Erythroblast (primary cell): ENCODE measurements around the gene MTHFD1.
A peak's percentile ranks its signal among the peaks of the same experiment; 100 is the strongest.
"Not testable (repeated sequence)": the region's sequence is repeated elsewhere in the genome, so short reads cannot be mapped to it uniquely, and the experiment has no call there.

Experiments
- DNase-seq, 2 experiments: peaks; one replicate each; lab custom pipeline; 2025; lab: John Stamatoyannopoulos, UW
- GATA1 ChIP-seq: IDR thresholded peaks from 2 replicates; pipeline ENCODE4 v1.6.1; 2011; ENCODE audit warnings: low read depth, mild to moderate bottlenecking, control low read depth, low read length, moderate library complexity
- POLR2A ChIP-seq: IDR thresholded peaks from 2 replicates; pipeline ENCODE4 v1.6.1; 2011; ENCODE audit warnings: mild to moderate bottlenecking, low read length

Gene MTHFD1

GRCh38 chr14:64391986-64392385 is 3.8 kb downstream of the MTHFD1 start:
- TF ChIP-seq POLR2A: no peak
- TF ChIP-seq GATA1: no peak
- peak in 1 of 2 experiments; percentile 8 for DNase-seq

GRCh38 chr14:64393189-64393726 is 5.1 kb downstream of the MTHFD1 start:
- not testable (repeated sequence) for DNase-seq

- TF ChIP-seq GATA1 (no peak), POLR2A (peak; percentile 40)
- peak; percentile 75 to 89 for DNase-seq
Observed at GRCh38 chr14:64394423-64394822, 6.3 kb downstream of the MTHFD1 start.

- TF ChIP-seq GATA1: no peak
- TF ChIP-seq POLR2A: peak; percentile 19
- DNase-seq: peak in 1 of 2 experiments; percentile 55
Observed at GRCh38 chr14:64394977-64395633, 7.0 kb downstream of the MTHFD1 start.

GRCh38 chr14:64400829-64401459 is 12.8 kb downstream of the MTHFD1 start:
- TF ChIP-seq GATA1 (no peak), POLR2A (no peak)
- no peak for DNase-seq

GRCh38 chr14:64401949-64402348 is 13.8 kb downstream of the MTHFD1 start:
- DNase-seq: no peak
- TF ChIP-seq GATA1 (no peak), POLR2A (no peak)

GRCh38 chr14:64405295-64405694 is 17.1 kb downstream of the MTHFD1 start:
- no peak for TF ChIP-seq GATA1
- TF ChIP-seq POLR2A: no peak
- DNase-seq: no peak

- TF ChIP-seq POLR2A (no peak), GATA1 (no peak)
- peak in 1 of 2 experiments; percentile 27 for DNase-seq
Observed at GRCh38 chr14:64407329-64407728, 19.2 kb downstream of the MTHFD1 start.

GRCh38 chr14:64409126-64409920 is 21.2 kb downstream of the MTHFD1 start:
- DNase-seq: no peak
- TF ChIP-seq POLR2A: no peak
- no peak for TF ChIP-seq GATA1

GRCh38 chr14:64410084-64410774 is 22.1 kb downstream of the MTHFD1 start:
- TF ChIP-seq POLR2A (no peak), GATA1 (no peak)
- peak in 1 of 2 experiments; percentile 37 for DNase-seq

GRCh38 chr14:64411001-64411400 is 22.8 kb downstream of the MTHFD1 start:
- TF ChIP-seq POLR2A (no peak), GATA1 (no peak)
- no peak for DNase-seq

- TF ChIP-seq GATA1 (no peak), POLR2A (no peak)
- no peak for DNase-seq
Observed at GRCh38 chr14:64412237-64412636, 24.1 kb downstream of the MTHFD1 start.

GRCh38 chr14:64416348-64416932 is 28.3 kb downstream of the MTHFD1 start:
- no peak for TF ChIP-seq POLR2A
- no peak for TF ChIP-seq GATA1
- no peak for DNase-seq
